Tibial nerve (tissue), 4 donors: Measurements from ENCODE around the gene PRR14.
A peak's percentile ranks its signal among the peaks of the same experiment; 100 is the strongest.

Experiments used
- EP300 ChIP-seq, 2 donors: sonication (generic); formaldehyde crosslinking; IDR thresholded peaks; one replicate each; pipeline ENCODE4 v1.6.1; 2017; ENCODE audit warnings: antibody characterized with exemption in 2 of 2, mild to moderate bottlenecking in 1 of 2
- POLR2A ChIP-seq, 2 donors: fragments of 450-650 bp; IDR thresholded peaks; one replicate each; pipeline ENCODE4 v1.6.1; 2017; ENCODE audit warnings: antibody characterized with exemption in 2 of 2, mild to moderate bottlenecking in 2 of 2, moderate library complexity in 2 of 2
- TF ChIP-seq, protein P1 (sequence below), 5 experiments: fragments of 200-600 bp in 3 of 5; fragments of 450-650 bp in 2 of 5; sonication (generic) in 3 of 5; IDR thresholded peaks; one replicate each; pipeline ENCODE4 v1.5.1; 2016 to 2019; ENCODE audit warnings: antibody characterized with exemption in 5 of 5, mild to moderate bottlenecking in 3 of 5, moderate library complexity in 2 of 5

DNA sequence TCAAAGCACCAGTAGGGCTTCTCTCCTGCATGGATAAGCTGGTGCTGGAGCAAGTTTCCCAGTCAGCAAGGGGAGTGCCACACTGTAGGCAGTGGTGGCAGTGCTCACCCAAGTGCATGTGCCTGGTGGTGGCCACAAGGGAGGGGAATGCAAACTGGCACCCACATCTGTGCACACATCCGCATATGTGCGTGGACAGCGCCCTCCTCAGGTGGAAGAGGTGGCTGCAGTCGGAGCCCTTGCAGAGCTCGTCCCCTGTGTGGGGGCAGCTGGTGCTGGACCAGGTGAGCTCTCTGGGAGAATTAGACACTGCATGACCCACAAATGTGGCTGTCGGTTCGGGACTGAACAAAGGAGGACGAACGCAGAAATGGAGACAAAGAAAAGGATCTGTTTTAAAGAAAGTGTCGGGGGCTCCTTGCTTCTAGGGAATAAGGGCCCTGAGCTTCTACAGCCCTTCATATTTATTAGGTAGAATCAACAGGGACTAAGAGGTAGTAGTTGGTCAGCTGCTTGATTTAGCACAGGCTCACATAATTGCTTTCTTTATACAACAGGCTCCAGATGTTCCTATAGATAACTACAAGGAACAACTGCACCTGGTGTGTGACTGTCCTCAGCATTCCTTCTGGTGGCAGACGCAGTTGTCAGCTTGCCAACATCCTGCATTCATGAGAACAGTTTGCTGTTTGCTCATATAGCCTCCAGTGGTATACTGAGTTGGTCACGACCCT, 35.2 kb upstream of the PRR14 start:
- TF ChIP-seq, protein P1, sequence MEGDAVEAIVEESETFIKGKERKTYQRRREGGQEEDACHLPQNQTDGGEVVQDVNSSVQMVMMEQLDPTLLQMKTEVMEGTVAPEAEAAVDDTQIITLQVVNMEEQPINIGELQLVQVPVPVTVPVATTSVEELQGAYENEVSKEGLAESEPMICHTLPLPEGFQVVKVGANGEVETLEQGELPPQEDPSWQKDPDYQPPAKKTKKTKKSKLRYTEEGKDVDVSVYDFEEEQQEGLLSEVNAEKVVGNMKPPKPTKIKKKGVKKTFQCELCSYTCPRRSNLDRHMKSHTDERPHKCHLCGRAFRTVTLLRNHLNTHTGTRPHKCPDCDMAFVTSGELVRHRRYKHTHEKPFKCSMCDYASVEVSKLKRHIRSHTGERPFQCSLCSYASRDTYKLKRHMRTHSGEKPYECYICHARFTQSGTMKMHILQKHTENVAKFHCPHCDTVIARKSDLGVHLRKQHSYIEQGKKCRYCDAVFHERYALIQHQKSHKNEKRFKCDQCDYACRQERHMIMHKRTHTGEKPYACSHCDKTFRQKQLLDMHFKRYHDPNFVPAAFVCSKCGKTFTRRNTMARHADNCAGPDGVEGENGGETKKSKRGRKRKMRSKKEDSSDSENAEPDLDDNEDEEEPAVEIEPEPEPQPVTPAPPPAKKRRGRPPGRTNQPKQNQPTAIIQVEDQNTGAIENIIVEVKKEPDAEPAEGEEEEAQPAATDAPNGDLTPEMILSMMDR (IDR thresholded peaks at IDR 0.05) = peak in 3 of 5 experiments; percentile 10 to 37 (median 34)
- TF ChIP-seq POLR2A (IDR thresholded peaks at IDR 0.05) = no peak
- no peak for TF ChIP-seq EP300 (IDR thresholded peaks at IDR 0.05)
